Lung (tissue), 12 donors: ENCODE measurements around the gene GFI1. TPM values are rescaled to one million over a fixed set of nuclear protein-coding genes. Genes with fewer than 3 reads are reported as not detected.

Source experiments
- ATAC-seq: fragments of 200-7000 bp; cut with Tn5 transposase; one replicate; pipeline ENCODE4 v1.9.1; 2020; ENCODE audit warnings: moderate number of reproducible peaks; ENCODE audit not compliant: insufficient read depth, low FRiP score
- DNase-seq, 3 donors: peaks; one replicate each; pipeline ENCODE4 v3.0.0-alpha.2; 2013 to 2017
- H3K27ac ChIP-seq, 2 donors: one replicate each; pipeline ENCODE4 v1.5.1; 2013; ENCODE audit warnings: mild to moderate bottlenecking in 2 of 2, moderate library complexity in 2 of 2, control low read depth in 1 of 2, inconsistent platforms in 1 of 2, low read depth in 1 of 2, low read length in 1 of 2
- H3K27me3 ChIP-seq, 3 donors: one replicate each; pipeline ENCODE4 v1.5.1; 2013; ENCODE audit warnings: low read length in 2 of 3; ENCODE audit not compliant: control insufficient read depth in 3 of 3, insufficient read depth in 3 of 3
- H3K36me3 ChIP-seq, 4 donors: one replicate each; pipeline ENCODE4 v1.5.1; 2013; ENCODE audit warnings: low read length in 4 of 4, mild to moderate bottlenecking in 1 of 4, moderate library complexity in 1 of 4; ENCODE audit not compliant: control insufficient read depth in 4 of 4, insufficient read depth in 4 of 4
- H3K4me1 ChIP-seq, 5 donors: one replicate each; pipeline ENCODE4 v1.5.1; 2013; ENCODE audit warnings: low read length in 5 of 5, mild to moderate bottlenecking in 2 of 5, moderate library complexity in 1 of 5; ENCODE audit not compliant: control insufficient read depth in 5 of 5, insufficient read depth in 5 of 5
- H3K4me3 ChIP-seq: one replicate; pipeline ENCODE4 v1.5.1; 2013; ENCODE audit warnings: mild to moderate bottlenecking, control low read depth, moderate library complexity
- H3K9ac ChIP-seq, 2 donors: one replicate each; pipeline ENCODE4 v1.5.1; 2013; ENCODE audit warnings: low read length in 2 of 2, control low read depth in 1 of 2; ENCODE audit not compliant: insufficient read depth in 1 of 2
- H3K9me3 ChIP-seq, 4 donors: one replicate each; pipeline ENCODE4 v1.5.1; 2013; ENCODE audit warnings: low read length in 3 of 4, mild to moderate bottlenecking in 1 of 4, moderate library complexity in 1 of 4; ENCODE audit not compliant: control insufficient read depth in 4 of 4, insufficient read depth in 3 of 4
- CTCF ChIP-seq: IDR thresholded peaks from 2 replicates; pipeline ENCODE4 v1.5.1; 2012; ENCODE audit warnings: mild to moderate bottlenecking; ENCODE audit errors: control extremely low read depth, extremely low read depth
- WGBS, 2 donors: extraction: QIAGEN DNeasy Blood & Tissue Kit; methylation state at CpG; one replicate each; pipeline ENCODE4 v1.1.7; 2013; 5-methylcytosine and 5-hydroxymethylcytosine counted together
- polyA plus RNA-seq, 2 donors: library from polyadenylated mRNA; stranded (reverse); fragments of 200-250 nt; gene quantifications; one replicate each; pipeline ENCODE4 v1.2.1, GENCODE V29; 2013
- total RNA-seq, 2 donors: library from RNA; depleted of rRNA in 1 of 2; stranded (reverse); fragments of >200 nt in 1 of 2; gene quantifications; one replicate each; pipeline ENCODE4 v1.2.1, GENCODE V29; 2014 to 2021
- donor health status: control.
- donor health status: control.
- donor health status: Bipolar disorder and iron deficiency.
- donor health status: healthy.
- donor health status: DM: yes; HTN: yes; CAD: no.

The GFI1 gene
- total and polyA plus RNA-seq, 4 donors, result 0.59 to 2.5 (median 1.9) TPM

GRCh38 chr1:92459871-92460320 is 26.8 kb downstream of the GFI1 start:
- TF ChIP-seq CTCF, result no peak
- 23 to 29% methylated on average over 4 of the region's 4 CpGs for WGBS, 2 donors
- Histone ChIP-seq H3K27ac (no peak overlapping the region), H3K36me3 (no peaks in the 10 kb centered on the region), H3K9me3 (no peaks in the 10 kb centered on the region), H3K4me3 (no peak overlapping the region), H3K4me1 (no peaks in the 10 kb centered on the region), H3K9ac (no peak overlapping the region), H3K27me3 (no peaks in the 10 kb centered on the region)
- ATAC-seq (peak; percentile 58), DNase-seq (peak in 1 of 3 donors; percentile 5)

- 38 to 61% methylated on average over 2 of the region's 2 CpGs for WGBS, 2 donors
- DNase-seq (no peak), ATAC-seq (no peak)
- no peak for TF ChIP-seq CTCF
- Histone ChIP-seq H3K27me3 (no peaks in the 10 kb centered on the region), H3K9me3 (no peaks in the 10 kb centered on the region), H3K4me3 (no peak overlapping the region), H3K4me1 (no peaks in the 10 kb centered on the region), H3K9ac (no peak overlapping the region), H3K27ac (no peak overlapping the region), H3K36me3 (no peaks in the 10 kb centered on the region)
These were observed 28.6 kb downstream of the GFI1 start for GRCh38 chr1:92458146-92458545.

DNA sequence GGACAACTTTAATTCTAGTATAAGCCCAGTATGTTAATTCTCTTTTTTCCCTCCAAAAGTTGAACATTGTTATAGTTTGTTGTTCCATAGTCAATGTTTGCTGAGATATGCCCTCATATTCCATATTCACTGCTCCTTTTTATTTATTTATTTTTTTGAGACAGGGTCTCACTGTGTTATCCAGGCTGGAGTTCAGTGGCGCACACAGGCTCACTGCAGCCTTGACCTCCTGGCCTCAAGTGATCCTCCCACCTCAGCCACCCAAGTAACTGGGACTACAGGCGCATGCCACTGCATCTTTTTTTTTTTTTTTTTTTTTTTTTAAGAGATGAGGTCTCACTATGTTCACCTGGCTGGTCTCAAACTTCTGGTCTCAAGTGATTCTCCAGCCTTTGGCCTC is 38.7 kb downstream of the GFI1 start:
- Histone ChIP-seq H3K27ac (no peak overlapping the region), H3K9me3 (no peaks in the 10 kb centered on the region), H3K9ac (no peak overlapping the region), H3K36me3 (no peaks in the 10 kb centered on the region), H3K4me3 (no peak overlapping the region), H3K4me1 (peaks cover 0 to 3% (median 0%) of the 10 kb centered on the region in 5 donors), H3K27me3 (no peaks in the 10 kb centered on the region)
- ATAC-seq (no peak), DNase-seq (no peak)
- TF ChIP-seq CTCF, result no peak
- WGBS, 2 donors, result 98 to 100% methylated on average over 2 of the region's 2 CpGs

- Histone ChIP-seq H3K4me3 (no peak overlapping the region), H3K9me3 (no peaks in the 10 kb centered on the region), H3K9ac (no peak overlapping the region), H3K27me3 (no peaks in the 10 kb centered on the region), H3K36me3 (no peaks in the 10 kb centered on the region), H3K4me1 (peaks cover 0 to 3% (median 0%) of the 10 kb centered on the region in 5 donors), H3K27ac (no peak overlapping the region)
- TF ChIP-seq CTCF, result no peak
- no peak for DNase-seq
- 65 to 90% methylated on average over 3 of the region's 3 CpGs for WGBS, 2 donors
- ATAC-seq, result no peak
These were observed 39.6 kb downstream of the GFI1 start for GRCh38 chr1:92447033-92447681.
